DND-41 (cell line): ENCODE data around the gene FNDC3B.
"Not testable (repeated sequence)": the region's sequence is repeated elsewhere in the genome, so short reads cannot be mapped to it uniquely, and the experiment has no call there.

ENCODE experiments used
- CTCF ChIP-seq: IDR thresholded peaks from 2 replicates; pipeline ENCODE4 v1.5.1; 2012; ENCODE audit warnings: borderline replicate concordance, low read length, moderate library complexity, mild to moderate bottlenecking; ENCODE audit not compliant: poor library complexity, severe bottlenecking; ENCODE audit errors: extremely low read depth
- EZH2 ChIP-seq: IDR thresholded peaks from 3 replicates; pipeline ENCODE4 v1.6.1; 2012; ENCODE audit warnings: borderline replicate concordance, low read depth, mild to moderate bottlenecking, moderate library complexity, low read length, inconsistent platforms; ENCODE audit not compliant: severe bottlenecking

GRCh38 chr3:172001616-172002015 is 37.8 kb upstream of the FNDC3B start:
- TF ChIP-seq CTCF, EZH2: not testable (repeated sequence)
